HG03135 (cell line): ENCODE measurements around the gene PUM1.

Source experiments
- ATAC-seq: cut with Tn5 transposase; IDR thresholded peaks from one replicate; pipeline ENCODE4 v1.9.1; 2021; ENCODE audit warnings: mild to moderate bottlenecking, moderate library complexity; ENCODE audit not compliant: unreplicated experiment

The PUM1 gene

GRCh38 chr1:30930631-30931173 is 134.8 kb downstream of the PUM1 start:
- no peak for ATAC-seq

GRCh38 chr1:30929944-30930525 is 135.5 kb downstream of the PUM1 start:
- no peak for ATAC-seq

DNA sequence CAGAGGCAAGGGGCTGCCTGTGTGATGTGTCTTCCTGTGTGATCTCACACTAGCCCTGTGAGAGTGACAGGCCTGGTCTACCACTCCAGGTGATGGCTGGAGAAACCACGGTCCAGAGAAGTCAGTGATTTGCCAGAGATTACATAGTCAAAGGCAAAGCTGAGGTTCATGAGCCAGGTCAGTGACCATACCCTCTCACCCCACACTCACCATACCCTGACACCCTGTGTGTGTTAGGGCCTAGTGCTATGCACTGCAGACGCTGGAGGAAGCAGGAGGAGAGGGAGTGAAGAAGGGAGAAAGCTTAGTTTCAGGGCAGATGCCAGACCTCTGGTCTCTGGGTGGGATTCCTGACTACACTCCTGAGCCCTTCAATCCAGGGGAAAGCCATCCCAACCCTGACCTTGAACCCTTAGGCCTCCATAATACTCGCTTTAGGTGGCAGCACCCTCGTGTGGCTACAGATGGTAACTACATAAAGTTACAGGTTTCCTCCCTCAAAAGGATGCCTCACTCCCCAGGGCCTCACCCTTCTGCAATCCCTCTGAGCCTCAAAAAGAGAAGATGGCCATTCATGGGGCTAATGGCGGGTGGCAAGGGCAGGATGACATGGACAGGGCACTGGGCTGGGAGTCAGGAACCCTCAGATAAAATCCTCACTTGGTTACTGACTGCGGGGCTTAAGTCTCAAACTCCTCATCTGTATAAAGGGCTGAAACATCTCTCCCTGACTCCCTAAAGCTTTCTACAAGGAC is 136.2 kb downstream of the PUM1 start:
- ATAC-seq = no peak

- ATAC-seq = no peak
Measured at GRCh38 chr1:30928789-30929134, 136.8 kb downstream of the PUM1 start.

DNA sequence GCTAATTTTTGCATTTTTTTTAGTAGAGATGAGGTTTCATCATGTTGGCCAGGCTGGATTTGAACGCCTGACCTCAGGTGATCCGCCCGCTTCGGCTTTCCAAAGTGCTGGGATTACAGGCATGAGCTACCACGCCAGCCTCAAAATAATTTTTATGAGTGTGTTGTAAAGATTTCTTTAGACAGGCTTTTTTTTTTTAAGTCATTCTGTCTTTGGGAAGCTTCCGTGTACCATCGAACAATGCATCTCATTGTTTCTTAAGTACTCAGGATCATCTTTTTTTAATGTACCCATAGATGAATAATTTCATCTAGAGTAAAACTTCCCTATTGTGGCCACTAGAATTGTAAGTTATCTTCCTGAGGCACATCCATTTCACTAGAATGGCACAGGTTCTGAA is 137.3 kb downstream of the PUM1 start:
- no peak for ATAC-seq

DNA sequence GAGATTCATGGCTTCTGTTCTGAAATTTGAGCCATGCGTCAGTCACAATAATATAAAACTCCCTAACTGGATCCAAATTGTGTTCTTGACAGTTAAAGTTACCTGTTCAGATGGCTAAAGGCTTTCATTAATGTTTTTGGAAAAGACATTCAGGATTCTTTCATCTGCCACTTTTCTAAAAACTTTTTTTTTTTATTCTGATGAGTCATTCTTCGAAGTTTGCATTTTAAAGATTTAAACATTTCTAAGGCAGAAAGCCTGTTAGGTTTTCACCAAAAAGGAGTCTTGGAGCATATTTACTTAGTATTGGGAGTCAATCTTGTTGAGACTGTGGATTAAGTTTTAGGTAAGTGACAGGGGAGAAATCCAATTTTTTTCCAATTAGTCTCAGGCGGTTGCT is 138.1 kb downstream of the PUM1 start:
- ATAC-seq = no peak

DNA sequence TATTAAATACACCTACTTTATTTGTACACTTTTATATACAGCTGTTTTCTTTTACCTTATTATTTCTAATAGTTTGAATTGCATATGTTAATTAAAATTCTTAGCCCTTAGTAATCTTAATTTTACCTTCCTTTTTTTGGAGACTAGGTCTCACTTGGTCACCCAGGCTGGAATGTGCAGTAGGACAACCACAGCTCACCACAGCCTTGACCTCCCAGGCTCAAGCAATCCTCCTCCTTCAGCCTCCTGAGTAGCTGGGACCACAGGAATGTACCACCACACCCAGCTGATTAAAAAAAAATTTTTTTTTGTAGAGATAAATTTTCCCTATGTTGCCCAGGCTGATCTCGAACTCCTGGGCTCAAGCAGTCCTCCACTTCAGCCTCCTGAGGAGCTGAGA is 141.9 kb downstream of the PUM1 start:
- ATAC-seq = no peak

DNA sequence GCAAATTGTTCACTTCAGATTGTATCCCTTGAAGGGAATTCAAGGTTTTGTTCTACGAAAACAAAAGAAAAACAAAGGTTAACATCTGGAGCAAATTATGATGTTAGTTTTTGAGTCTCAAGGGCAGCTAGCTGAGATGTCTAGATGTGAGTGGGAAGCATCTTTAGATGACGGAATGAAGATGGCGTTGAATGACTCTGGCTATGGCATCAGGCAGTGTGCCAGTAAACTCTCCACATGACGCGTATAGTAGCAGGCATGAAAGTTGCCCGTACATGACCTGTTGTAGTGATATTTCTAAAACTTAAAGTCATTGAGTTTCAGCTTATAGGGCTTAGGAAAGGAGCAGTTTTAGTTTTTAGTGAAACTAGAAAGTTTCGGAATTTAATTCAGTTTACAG is 144.7 kb downstream of the PUM1 start:
- ATAC-seq = no peak

DNA sequence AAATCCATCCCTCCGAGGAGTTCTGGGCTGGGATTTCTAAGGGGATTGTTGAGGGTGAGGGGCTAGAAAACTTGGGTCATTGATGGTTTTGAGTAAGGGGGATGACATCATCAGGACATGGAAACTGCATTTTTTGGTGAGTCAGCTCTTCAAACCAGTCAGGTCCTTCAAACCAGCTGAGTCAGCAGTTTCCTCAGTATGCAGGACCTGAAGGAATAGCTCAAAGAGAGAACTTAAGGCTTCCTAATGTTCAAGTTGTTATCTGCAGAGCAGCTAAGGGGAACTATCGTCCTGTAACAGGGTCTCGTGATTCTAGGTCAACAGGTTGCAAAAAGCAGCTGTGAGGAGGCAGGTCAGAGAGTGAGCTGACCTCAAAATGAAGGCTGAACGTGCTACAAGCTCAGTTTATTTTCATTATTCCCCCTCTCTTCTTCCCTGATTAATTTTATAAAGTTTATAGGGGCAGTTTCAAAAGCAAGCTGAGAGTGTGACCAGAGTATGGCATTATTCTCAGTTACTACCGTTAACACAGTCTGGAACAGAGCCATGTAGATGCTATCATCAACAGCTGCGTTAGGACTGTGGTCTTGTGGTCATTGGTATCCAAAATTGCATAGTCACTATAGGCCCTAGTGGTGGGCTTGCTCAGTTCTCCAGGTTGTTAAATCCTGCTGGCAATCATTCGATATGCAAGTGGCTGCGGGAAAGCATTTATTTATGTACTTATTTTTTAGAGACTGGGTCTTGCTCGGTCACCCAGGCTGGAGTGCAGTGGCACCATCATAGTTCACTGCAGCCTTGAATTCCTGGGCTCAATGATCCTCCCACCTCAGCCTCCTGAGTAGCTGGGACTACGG is 146.3 kb downstream of the PUM1 start:
- ATAC-seq = no peak

DNA sequence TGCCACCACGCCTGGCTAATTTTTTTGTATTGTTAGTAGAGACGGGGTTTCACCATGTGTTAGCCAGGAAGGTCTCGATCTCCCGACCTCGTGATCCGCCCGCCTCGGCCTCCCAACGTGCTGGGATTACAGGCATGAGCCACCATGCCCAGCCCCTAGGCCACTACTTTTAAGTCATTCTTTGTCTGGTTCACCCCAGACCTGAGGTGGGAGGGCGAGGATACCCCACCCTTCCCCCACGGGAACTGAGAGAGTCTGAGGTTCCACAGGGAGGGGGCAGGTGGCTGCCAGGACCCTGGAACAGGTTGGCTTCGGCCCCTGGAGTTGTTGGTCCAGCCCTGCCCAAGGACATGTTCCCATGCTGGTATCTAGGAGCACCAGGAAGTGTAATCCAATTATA is 149.2 kb downstream of the PUM1 start:
- ATAC-seq = no peak

DNA sequence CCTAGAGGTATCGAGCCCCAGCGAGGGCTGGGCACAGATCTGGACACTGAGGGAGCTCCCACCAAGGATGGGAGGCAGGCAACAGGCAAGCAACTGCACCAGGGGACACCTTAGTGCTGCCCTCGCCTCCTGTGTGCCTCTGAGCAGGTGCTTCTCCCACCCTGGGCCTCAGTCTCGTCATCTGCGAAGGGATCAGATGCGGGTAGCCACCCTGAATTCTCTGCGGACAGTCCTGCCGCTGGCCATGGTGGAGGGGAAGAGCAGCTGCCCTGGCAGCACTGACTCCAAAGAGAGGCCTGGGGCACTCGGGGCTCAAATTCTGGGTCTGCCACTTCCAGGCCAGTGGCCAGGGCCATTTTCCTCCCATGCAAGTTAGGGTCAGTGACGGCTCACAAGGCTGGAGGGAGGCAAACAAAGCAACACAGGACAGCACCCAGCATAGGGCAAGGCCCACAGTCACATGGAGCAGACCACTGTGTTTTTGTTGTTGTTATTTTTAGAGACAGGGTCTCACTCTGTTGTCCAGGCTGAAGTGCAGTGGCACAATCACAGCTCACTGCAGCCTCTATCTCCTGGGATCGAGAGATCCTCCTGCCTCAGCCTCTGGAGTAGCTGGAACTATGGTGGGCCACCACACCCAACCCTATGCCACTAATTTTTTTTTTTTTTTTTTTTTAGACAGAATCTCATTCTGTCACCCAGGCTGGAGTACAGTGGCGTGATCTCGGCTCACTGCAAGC is 149.9 kb downstream of the PUM1 start:
- no peak for ATAC-seq

- no peak for ATAC-seq
Measured at GRCh38 chr1:30914931-30915330, 150.6 kb downstream of the PUM1 start.

DNA sequence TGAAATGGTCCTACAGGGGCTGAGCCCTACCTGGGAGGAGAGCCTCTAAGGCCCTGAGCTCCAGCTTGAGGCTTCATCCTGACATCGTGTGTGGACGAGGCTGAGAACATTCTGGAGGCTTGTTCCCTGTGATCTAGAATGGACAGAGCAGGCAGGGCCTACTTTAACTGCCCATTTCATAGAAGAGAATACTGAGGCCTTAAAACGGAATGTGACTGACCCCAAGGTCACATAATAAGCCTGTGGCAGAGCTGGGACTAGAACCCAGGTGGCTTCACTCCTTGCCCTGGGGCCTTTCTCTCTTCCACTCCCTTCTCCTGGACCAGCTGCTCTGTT is 151.0 kb downstream of the PUM1 start:
- no peak for ATAC-seq

- no peak for ATAC-seq
Measured at GRCh38 chr1:30912913-30913652, 152.4 kb downstream of the PUM1 start.

DNA sequence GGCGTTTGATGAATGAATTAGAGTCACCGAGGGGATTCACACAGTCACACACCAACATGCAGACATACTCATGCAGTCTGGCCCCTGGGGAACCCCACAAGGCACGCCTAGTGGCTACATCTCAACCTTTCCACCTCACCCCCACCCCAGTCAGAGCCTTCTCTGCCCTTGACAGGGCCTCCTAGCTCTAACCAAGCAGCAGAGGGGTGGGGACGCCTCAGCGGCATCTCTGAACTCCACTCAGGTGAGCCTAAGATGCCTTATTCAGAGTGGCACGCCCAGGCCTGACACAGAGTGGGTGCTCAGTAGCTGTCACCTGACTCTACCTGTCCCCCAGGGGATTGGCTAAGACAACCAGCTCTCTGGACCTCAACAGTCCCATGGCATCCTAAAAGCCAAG is 153.3 kb downstream of the PUM1 start:
- ATAC-seq = no peak

DNA sequence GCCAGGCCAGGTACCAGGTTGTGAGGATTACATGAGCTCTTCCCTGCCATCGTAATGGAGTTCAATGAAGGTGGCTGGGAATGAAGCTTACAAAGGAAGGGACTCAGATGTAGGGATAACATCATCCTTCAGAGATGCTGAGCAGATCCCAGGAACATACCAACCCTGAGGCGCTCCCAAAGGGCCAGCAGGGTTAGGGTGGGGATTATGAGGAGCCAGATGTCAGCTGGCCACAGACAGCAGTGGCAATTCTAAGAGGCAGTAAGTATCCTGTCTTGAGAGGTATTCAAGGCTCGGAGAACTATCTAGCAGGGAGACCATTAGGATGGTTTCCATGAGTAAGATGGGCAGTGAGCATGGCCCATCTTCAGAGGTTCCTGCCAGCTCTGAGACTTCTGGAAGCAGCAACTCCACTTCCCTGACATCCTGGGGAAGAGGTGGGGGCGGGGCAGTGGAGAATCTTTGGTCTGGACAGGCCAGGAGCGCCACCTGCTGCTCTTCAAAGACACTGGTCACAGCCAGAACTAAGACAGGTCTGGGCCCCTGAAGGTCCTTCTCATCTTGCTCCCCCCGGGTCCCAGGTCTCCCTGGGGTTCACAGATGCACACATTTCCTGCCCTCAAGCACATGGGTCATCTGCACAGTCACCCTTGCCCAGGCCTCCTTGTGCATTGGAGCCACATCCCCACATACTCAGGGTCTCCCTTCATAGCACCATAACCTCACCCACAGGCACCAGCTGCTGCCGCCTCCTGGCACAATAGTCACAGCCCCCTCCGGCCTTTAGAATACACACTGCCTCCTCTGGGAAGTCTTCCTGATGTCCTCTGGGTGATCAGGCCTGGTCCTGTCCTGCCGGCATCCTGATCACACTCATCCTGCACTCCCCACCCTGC is 154.2 kb downstream of the PUM1 start:
- no peak for ATAC-seq

DNA sequence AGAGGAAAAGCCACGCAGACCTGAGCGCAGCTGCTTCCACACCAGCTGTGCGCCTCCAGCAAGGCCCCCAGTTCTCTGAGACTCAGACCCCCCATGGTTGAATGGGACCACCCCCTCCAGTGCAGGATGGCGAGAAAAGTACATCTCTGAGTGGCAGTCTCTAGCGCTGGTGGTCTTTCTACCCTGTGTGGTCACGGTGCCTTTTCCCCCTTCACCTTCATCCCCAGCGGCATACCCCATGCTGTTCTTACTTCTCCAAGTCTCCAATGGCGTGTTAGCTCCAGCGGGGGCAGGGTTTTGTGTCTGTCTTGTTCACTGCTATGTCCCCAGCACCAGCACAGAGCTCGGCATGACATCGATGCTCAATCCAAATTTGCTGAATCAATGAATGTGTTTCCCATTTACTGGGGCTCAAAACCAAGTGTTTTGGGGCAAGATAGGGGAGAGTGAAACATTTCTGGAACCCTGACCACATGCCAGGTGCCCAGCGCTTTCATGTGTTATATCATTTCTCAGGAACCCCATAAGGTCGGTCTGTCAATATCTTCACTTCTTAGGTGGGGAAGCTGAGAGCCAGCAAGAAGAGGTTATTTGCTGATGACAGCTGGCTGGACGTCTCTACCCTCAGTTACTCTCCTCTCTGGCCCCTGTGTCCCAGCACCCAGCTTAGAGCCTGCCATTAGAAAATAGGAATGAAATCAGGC is 156.0 kb downstream of the PUM1 start:
- no peak for ATAC-seq

DNA sequence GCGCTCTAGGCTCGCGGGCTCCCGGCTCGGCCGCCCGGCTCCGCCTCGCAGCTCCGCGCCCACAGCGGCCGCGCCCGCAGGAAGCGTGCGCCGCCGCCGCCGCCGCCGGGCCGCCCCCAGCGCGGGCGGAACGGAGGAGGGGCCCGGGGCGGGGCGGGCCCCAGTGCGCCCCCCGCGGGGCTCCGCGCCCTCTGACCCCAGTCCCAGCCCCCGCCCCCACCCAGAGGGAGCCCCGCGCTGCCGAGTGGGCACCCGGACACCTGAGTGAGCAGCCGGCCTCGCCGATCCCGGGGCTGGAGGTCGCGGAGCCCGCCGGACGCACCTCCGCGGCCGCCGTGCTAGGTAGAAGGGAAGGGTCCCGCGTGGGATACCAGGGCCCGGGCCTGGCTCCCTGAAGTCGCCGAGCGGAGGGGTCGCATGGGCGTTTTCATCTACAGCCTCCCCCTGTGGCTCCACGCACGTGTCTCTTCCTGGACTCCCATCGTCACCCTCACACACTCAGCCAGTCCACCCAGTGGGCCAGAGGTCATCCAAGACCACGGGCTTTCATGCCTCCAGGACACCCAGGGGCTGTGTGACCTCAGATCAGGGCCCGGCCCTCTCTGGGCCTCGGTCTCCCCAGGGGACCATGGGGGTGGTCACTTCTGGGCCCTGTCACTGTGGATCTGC is 156.7 kb downstream of the PUM1 start, which contains the start of gene SDC3:
TSS of gene SDC3 (minus strand) at position 63 of the 669 bp plus-strand sequence. CDS start 172 bp downstream, outside the sequence.
- ATAC-seq = no peak
